ENCODE measurements around the gene SLC27A5.

Gene SLC27A5, protein sequence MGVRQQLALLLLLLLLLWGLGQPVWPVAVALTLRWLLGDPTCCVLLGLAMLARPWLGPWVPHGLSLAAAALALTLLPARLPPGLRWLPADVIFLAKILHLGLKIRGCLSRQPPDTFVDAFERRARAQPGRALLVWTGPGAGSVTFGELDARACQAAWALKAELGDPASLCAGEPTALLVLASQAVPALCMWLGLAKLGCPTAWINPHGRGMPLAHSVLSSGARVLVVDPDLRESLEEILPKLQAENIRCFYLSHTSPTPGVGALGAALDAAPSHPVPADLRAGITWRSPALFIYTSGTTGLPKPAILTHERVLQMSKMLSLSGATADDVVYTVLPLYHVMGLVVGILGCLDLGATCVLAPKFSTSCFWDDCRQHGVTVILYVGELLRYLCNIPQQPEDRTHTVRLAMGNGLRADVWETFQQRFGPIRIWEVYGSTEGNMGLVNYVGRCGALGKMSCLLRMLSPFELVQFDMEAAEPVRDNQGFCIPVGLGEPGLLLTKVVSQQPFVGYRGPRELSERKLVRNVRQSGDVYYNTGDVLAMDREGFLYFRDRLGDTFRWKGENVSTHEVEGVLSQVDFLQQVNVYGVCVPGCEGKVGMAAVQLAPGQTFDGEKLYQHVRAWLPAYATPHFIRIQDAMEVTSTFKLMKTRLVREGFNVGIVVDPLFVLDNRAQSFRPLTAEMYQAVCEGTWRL

DNA sequence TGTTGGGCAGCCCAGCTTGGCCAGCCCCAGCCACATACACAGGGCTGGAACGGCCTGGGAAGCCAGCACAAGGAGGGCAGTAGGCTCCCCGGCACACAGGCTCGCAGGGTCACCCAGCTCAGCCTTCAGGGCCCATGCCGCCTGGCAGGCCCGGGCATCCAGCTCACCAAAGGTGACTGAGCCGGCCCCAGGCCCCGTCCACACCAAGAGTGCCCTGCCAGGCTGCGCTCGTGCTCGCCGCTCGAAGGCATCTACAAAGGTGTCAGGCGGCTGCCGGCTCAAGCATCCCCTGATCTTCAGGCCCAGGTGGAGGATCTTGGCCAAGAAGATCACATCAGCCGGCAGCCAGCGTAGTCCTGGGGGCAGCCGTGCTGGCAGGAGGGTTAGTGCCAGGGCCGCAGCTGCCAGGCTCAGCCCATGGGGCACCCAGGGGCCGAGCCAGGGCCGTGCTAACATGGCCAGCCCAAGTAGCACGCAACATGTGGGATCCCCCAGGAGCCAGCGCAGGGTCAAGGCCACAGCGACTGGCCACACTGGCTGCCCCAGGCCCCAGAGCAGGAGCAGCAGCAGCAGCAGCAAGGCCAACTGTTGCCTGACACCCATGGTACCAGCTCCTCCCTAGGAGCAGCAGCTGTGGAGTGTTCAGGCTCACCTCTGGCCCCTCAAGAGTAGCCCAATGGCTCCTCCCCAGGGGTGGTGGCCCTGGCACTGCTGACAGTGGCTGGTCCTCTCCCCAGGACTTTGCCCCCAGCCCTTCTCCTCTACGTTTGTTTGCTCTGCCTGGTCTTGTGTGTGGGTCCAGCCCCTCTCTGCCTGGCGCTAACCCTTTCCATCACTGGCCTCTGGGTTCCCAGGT lies at the start of gene SLC27A5:
Gene SLC27A5, minus strand, starts transcription at position 640 of the 856 bp plus-strand sequence. Its CDS starts 37 bp downstream, at position 603.
- no peak within 1 kb of the TSS for H3K4me3 ChIP-seq (ENCODE audit: low read length)

DNA sequence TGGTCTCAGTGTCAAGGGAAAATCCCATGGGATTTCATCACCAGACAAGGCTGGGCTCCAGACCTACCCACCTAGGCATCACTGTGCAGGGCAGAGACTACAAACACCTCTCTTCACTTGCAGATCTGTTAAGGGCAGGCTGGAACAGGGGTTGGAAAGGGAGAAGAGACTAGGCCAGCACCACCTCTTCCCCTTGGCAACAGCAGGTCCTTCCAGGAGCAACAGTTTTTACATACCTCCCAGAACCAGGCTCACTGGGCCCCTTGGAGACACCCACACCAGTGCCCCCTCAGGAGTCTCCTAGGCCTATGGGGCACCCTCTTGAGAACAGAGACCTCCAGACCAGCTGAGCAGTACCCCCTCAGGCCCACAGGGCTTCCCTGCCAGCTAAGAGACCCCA lies 49.1 kb upstream of the SLC27A5 start:
- Histone ChIP-seq H2AFZ (ENCODE audit: low read depth, low read length) (no peak overlapping the region), H3K27me3 (ENCODE audit: insufficient read depth, low read length) (no peaks in the 10 kb centered on the region), H3K4me1 (ENCODE audit: insufficient read depth, low read length) (peaks cover 24% of the 10 kb centered on the region), H3K36me3 (ENCODE audit: insufficient read depth, low read length) (peaks cover 24% of the 10 kb centered on the region), H3K9me3 (ENCODE audit: low read length) (no peaks in the 10 kb centered on the region), H3K4me3 (ENCODE audit: low read length) (no peak overlapping the region)

More for the DNA sequence above, at the start of gene SLC27A5:
- Histone ChIP-seq H3K36me3 (ENCODE audit: insufficient read depth, low read length) (peaks cover 26% of the 10 kb centered on the region), H2AFZ (ENCODE audit: low read depth, low read length) (no peak within 1 kb of the TSS), H3K9me3 (ENCODE audit: low read length) (peaks cover 2% of the 10 kb centered on the region), H3K4me1 (ENCODE audit: insufficient read depth, low read length) (no peaks in the 10 kb centered on the region), H3K27me3 (ENCODE audit: insufficient read depth, low read length) (no peaks in the 10 kb centered on the region)

DNA sequence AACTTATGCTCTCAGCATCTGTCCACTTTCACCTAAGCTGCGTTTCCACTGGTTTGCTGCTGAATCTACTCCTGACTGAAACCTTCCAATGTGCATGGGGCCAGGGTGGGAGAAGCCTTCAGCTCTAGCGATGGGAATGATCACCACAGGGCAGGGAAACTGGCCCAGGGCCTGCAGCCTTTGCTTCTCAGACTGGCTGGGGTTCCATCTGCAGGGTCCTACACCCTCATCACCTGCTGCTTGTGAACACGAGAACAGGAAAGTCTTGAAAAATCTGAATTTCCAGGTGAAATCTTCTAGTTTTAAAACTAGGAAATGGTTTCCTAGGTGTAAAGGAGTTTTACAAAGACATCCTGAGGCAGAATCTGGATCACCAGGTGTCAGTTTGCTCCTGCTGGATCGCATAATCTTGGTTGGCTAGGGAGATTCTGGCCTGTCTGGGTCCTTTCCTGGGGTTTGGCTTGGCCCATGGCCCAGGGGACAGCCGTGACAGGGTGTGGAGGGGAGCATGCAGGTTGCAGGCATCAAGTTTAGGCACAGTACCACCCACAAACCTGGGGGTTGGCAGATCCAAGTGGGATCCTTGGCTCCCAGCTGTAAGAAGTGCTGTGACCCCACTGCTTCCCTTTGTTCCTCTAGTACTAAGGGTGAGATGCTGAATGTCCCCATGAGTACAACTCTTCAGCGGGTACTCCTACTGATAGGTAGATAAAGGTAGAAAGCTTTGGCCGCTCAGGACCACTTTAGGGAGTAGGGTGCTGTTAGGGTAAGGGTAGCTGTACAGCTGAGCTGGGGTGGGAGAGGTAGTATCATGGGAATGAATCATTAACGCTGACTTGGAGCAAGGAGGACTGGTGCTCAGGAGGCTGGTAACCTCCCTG lies 48.5 kb upstream of the SLC27A5 start:
- Histone ChIP-seq H3K4me1 (ENCODE audit: insufficient read depth, low read length) (peaks cover 28% of the 10 kb centered on the region), H3K27me3 (ENCODE audit: insufficient read depth, low read length) (no peaks in the 10 kb centered on the region), H3K9me3 (ENCODE audit: low read length) (no peaks in the 10 kb centered on the region), H3K4me3 (ENCODE audit: low read length) (peak overlapping the region; percentile 87), H3K36me3 (ENCODE audit: insufficient read depth, low read length) (peaks cover 28% of the 10 kb centered on the region), H2AFZ (ENCODE audit: low read depth, low read length) (no peak overlapping the region)

DNA sequence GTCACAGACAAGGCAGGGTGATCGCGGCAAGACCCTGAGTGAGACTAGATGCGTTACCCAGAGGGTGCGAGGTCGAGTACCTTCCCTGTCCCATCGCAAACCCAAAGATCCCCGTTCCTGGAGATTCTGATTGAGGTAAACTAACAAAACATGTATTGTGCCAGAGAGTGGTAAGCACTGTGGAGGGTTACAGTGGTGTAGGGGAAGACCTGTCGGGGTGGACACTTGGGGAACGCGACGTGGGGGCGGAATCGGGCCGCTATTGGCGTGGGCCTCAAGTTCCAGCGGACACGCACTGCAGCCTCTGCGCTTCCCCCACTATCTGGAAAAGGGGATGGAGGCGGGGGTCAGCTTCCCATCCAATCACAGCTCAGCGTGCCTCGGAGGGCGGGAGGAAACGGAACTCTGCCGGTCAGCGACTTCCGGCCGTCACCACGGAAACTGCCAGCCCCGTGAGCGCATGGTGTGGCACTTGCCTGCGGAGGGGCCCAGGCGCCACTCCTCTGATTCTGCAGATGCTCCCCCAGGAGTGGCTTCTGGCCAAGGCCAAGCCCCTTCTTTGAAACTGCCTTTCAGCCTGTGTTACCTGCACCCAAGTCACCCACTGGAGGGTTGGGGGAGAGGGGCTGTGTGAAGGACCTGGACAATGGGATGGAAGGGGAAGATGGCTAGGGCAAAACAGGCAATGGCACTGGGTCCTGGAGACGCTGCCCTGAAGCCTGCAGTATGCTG lies 47.6 kb upstream of the SLC27A5 start:
- Histone ChIP-seq H3K4me3 (ENCODE audit: low read length) (peak overlapping the region; percentile 87), H3K9me3 (ENCODE audit: low read length) (no peaks in the 10 kb centered on the region), H3K36me3 (ENCODE audit: insufficient read depth, low read length) (peaks cover 28% of the 10 kb centered on the region), H2AFZ (ENCODE audit: low read depth, low read length) (no peak overlapping the region), H3K27me3 (ENCODE audit: insufficient read depth, low read length) (no peaks in the 10 kb centered on the region), H3K4me1 (ENCODE audit: insufficient read depth, low read length) (peaks cover 31% of the 10 kb centered on the region)

DNA sequence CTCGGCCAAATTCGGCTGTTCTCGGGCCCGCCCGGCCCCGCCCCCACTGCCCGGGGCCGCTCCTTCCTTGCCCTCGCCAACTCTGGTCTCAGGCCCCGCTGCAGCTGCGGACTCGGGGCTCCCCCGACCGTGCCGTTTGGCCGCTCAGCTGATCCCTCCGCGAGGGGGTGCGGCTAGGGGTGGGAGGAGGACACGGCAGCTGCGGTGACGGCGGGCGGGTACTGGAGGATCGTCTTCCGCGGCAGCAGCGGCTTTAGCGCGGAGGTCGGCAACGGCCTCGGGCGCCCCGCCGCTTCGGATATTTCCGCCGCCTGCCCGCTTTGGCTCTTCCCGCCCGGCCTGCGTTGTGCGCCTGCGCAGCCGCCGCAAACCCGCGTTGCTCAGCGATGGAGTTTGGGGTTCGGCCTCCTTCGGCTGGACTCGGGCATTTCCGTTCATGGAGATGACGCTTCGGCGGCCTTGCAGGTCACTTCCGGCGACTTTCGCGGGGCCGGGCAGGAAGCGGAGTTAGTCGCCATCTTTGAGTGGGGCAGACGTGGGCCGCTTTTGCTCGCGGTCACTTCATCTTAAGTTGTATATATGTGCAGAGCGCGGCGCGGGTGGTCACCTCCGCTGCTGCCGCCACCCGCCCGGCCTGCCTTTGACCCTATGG lies 47.0 kb upstream of the SLC27A5 start:
- Histone ChIP-seq H2AFZ (ENCODE audit: low read depth, low read length) (peak overlapping the region; percentile 30), H3K4me3 (ENCODE audit: low read length) (peak overlapping the region; percentile 87), H3K9me3 (ENCODE audit: low read length) (no peaks in the 10 kb centered on the region), H3K4me1 (ENCODE audit: insufficient read depth, low read length) (peaks cover 37% of the 10 kb centered on the region), H3K36me3 (ENCODE audit: insufficient read depth, low read length) (peaks cover 28% of the 10 kb centered on the region), H3K27me3 (ENCODE audit: insufficient read depth, low read length) (no peaks in the 10 kb centered on the region)

DNA sequence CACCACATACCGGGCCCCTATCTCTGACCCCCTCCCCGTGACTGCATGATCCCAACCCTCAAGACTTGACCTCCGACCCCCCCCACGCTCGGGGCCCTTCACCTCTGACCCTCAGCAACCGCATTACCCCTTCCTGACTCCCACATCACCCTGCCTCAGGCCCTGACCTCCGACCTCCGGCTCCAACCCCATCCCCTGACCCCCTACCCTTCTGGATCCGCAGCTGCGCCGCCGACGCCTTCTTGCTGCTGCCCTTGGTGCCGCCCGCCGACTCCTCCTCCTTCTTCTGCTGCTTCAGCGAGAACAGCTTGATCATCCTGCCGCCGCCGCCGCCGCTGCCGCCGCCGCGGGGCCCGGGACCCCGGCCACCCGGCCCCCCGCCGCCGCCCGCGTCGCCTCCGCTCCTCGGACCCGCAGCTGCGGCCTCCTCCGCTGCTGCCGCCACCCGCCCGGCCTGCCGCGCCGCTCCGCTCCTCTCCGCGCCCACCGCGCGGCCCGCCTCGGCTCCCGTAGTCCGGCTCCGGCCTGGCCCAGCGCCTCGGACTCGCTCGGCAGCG lies 46.4 kb upstream of the SLC27A5 start, which contains the start of gene UBE2M:
Gene UBE2M, minus strand, starts transcription at position 546 of the 557 bp plus-strand sequence. Its CDS starts 230 bp downstream, at position 316.
- Histone ChIP-seq H3K36me3 (ENCODE audit: insufficient read depth, low read length) (peaks cover 28% of the 10 kb centered on the region), H3K4me1 (ENCODE audit: insufficient read depth, low read length) (peaks cover 42% of the 10 kb centered on the region), H3K4me3 (ENCODE audit: low read length) (peak within 1 kb of the TSS; percentile 87), H3K9me3 (ENCODE audit: low read length) (no peaks in the 10 kb centered on the region), H2AFZ (ENCODE audit: low read depth, low read length) (peak within 1 kb of the TSS; percentile 30), H3K27me3 (ENCODE audit: insufficient read depth, low read length) (no peaks in the 10 kb centered on the region)

DNA sequence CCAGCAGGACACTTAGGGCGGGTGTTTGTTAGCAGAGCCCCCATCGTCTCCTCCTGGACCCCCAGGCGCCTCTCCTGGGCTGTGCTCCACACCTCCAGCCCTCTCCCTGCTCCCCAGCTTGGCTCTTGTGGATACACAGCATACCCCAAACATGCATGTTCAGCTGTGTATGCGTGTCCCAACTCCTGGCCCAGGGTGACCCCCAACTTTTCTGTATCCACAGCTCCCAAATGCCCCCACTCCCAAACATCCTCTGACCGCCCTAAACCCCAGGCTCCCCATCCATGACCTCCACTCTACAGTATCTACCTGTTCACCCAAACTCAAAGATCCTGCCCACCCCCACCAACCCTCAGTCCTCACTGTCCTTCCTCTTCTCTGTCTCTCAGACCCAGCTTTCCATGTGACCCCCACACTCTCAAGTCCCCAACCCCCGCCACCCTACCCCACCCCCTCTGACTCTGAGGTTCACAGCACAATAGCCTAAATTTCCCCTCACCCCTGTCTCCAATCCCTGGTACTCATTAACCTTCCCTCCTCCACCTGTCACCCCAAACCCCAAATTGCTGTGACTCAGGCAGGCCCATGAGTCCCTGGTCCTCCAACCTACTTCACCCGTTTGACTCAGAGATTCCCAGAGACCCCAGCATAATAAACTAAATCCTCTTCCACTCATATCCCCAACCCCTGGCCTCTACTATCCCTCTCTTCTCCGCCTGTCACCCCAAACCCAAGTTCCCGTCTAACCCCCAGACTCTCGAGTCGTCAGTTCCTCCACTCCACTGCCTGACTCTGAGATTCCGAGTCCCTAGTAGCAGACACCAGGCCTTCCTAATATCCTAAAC lies 45.7 kb upstream of the SLC27A5 start:
- no peaks in the 10 kb centered on the region for H3K9me3 ChIP-seq (ENCODE audit: low read length)
- H3K36me3 ChIP-seq (ENCODE audit: insufficient read depth, low read length), result peaks cover 34% of the 10 kb centered on the region
- peaks cover 42% of the 10 kb centered on the region for H3K4me1 ChIP-seq (ENCODE audit: insufficient read depth, low read length)
- H3K27me3 ChIP-seq (ENCODE audit: insufficient read depth, low read length), result no peaks in the 10 kb centered on the region
- H2AFZ ChIP-seq (ENCODE audit: low read depth, low read length), result no peak overlapping the region
- H3K4me3 ChIP-seq (ENCODE audit: low read length), result peak overlapping the region; percentile 87

DNA sequence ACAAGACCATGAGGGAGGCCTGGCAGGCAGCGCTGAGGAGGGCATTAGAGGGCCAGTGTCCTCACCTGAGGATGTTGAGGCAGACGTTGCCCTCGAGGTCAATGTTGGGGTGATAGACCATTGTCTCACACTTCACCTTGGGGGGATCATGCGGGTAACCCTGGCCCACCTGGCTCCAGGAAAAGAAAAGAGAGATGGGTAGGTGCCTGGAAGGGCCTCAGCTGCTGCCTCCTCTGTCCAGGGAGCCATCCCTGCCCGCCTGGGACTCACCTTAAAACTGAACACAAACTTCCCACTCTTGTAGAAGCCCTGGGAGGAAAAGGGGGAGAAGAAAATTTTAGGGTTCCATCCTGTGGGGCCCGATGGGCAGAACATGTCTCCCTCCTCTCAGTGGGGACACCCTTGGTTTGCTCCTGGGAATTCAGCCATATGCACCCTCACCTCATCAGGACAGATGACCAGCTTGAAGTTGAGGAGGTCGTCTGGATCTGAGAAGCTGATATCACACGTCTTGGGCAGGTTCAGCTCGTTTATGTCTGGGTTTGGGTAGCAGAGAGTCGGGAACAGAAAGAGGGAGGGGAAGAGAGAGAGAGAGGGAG lies 44.9 kb upstream of the SLC27A5 start:
- Histone ChIP-seq H3K9me3 (ENCODE audit: low read length) (no peaks in the 10 kb centered on the region), H3K36me3 (ENCODE audit: insufficient read depth, low read length) (peaks cover 34% of the 10 kb centered on the region), H3K27me3 (ENCODE audit: insufficient read depth, low read length) (no peaks in the 10 kb centered on the region), H3K4me3 (ENCODE audit: low read length) (peak overlapping the region; percentile 87), H3K4me1 (ENCODE audit: insufficient read depth, low read length) (peaks cover 42% of the 10 kb centered on the region), H2AFZ (ENCODE audit: low read depth, low read length) (no peak overlapping the region)

DNA sequence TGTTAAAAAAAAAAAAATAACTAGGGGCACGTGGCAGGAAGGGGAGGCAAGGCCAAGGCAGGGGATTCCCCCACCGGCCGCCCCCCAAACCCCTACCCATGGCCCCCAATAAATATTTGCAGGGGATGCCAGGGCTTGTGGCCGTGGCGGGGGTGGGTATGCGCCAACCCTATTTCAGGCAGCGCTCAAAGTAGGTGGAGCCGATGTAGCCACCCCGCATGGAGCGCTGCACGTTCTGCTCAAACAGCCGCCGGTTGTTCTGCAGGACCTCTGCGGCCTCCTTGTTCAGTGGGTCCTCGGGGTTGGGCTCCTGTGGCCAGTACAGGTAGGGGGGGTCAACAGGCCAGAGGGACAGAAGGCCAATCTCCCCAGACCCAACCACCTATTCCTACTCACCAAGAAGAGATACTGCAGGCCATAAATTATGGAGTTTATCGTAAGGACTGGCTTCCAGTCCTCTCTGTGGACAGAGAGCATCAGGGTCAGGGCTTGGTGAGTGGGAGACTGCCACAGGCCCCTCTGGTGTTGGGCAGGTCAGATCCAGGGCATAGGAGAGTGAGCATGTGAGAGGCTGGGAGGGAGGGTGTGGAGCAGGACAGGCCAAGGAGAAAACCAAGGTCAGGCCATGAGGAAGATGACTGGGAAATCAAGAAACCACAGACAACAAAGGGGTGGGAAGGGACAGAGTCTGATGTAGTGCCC lies 44.3 kb upstream of the SLC27A5 start:
- Histone ChIP-seq H2AFZ (ENCODE audit: low read depth, low read length) (no peak overlapping the region), H3K4me1 (ENCODE audit: insufficient read depth, low read length) (peaks cover 42% of the 10 kb centered on the region), H3K27me3 (ENCODE audit: insufficient read depth, low read length) (no peaks in the 10 kb centered on the region), H3K4me3 (ENCODE audit: low read length) (no peak overlapping the region), H3K36me3 (ENCODE audit: insufficient read depth, low read length) (peaks cover 38% of the 10 kb centered on the region), H3K9me3 (ENCODE audit: low read length) (no peaks in the 10 kb centered on the region)

DNA sequence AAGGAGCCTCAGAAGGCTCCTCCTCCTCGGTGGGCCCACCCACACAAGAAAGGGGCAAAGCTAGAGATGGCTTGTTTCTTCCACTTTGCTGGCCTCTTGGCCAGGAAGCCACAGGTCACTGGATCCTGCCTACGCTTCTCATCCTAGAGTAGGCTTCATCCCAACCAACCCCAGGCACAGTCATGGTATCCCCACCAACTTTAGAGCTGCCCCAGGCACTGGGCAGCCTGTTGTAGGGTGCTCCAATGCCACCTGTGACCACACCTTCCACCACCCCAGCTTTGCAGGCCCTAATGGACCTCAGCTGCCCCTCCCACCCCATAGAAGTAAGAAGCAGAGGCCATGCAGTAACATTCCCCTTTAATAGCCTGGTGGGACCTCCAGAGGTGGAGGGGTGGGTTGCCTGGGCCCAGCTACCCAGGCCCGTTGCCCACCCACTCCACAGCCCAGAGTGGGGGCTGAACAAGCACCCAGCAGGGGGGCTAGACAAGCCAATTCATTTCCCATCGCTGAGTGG lies 43.6 kb upstream of the SLC27A5 start:
- peaks cover 40% of the 10 kb centered on the region for H3K4me1 ChIP-seq (ENCODE audit: insufficient read depth, low read length)
- no peaks in the 10 kb centered on the region for H3K9me3 ChIP-seq (ENCODE audit: low read length)
- no peaks in the 10 kb centered on the region for H3K27me3 ChIP-seq (ENCODE audit: insufficient read depth, low read length)
- peak overlapping the region; percentile 57 for H3K4me3 ChIP-seq (ENCODE audit: low read length)
- H2AFZ ChIP-seq (ENCODE audit: low read depth, low read length), result no peak overlapping the region
- peaks cover 44% of the 10 kb centered on the region for H3K36me3 ChIP-seq (ENCODE audit: insufficient read depth, low read length)
